Cardiac fibroblast (primary cell): ENCODE results near the gene VMP1.
A peak's percentile ranks its signal among the peaks of the same experiment; 100 is the strongest.
"Not testable (repeated sequence)": the region's sequence is repeated elsewhere in the genome, so short reads cannot be mapped to it uniquely, and the experiment has no call there.

ENCODE experiments used
- DNase-seq, 2 donors: peaks; one replicate each; pipeline versions ENCODE4 v3.0.0 to v3.0.0-alpha.2; 2010; ENCODE audit warnings: low read depth in 2 of 2
- H3K4me3 ChIP-seq, 2 donors: replicated peaks in 1 of 2; 1 replicate in 1 of 2; 2 replicates in 1 of 2; pipeline ENCODE4 v1.5.1; 2011; ENCODE audit warnings: low read depth in 2 of 2, low read length in 2 of 2, mild to moderate bottlenecking in 2 of 2, moderate library complexity in 1 of 2
- CTCF ChIP-seq: IDR thresholded peaks from one replicate; pipeline ENCODE4 v1.5.1; 2011; ENCODE audit warnings: low read depth, mild to moderate bottlenecking, low read length, inconsistent platforms

Gene VMP1

GRCh38 chr17:59769887-59770286 lies 62.4 kb downstream of the VMP1 start:
- peak; percentile 31 to 73 for DNase-seq
- TF ChIP-seq CTCF: no peak
- H3K4me3 ChIP-seq: no peak overlapping the region

- TF ChIP-seq CTCF: no peak
- no peak overlapping the region for H3K4me3 ChIP-seq
- DNase-seq: no peak
These were observed 63.6 kb downstream of the VMP1 start for GRCh38 chr17:59771093-59771492.

GRCh38 chr17:59775786-59776350 lies 68.4 kb downstream of the VMP1 start:
- TF ChIP-seq CTCF: no peak
- DNase-seq: no peak
- no peak overlapping the region for H3K4me3 ChIP-seq

GRCh38 chr17:59776577-59776976 lies 69.1 kb downstream of the VMP1 start:
- TF ChIP-seq CTCF: no peak
- no peak for DNase-seq
- no peak overlapping the region for H3K4me3 ChIP-seq

GRCh38 chr17:59777033-59777432 lies 69.6 kb downstream of the VMP1 start:
- DNase-seq: no peak
- no peak for TF ChIP-seq CTCF
- H3K4me3 ChIP-seq: no peak overlapping the region

- no peak for DNase-seq
- no peak for TF ChIP-seq CTCF
- H3K4me3 ChIP-seq: no peak overlapping the region
These were observed 71.5 kb downstream of the VMP1 start for GRCh38 chr17:59778996-59779395.

GRCh38 chr17:59779521-59779920 lies 72.1 kb downstream of the VMP1 start:
- TF ChIP-seq CTCF: no peak
- DNase-seq: no peak
- no peak overlapping the region for H3K4me3 ChIP-seq

- not testable (repeated sequence) for H3K4me3 ChIP-seq, DNase-seq
These were observed 73.1 kb downstream of the VMP1 start for GRCh38 chr17:59780548-59780947.
